Transverse colon (tissue), 3 donors: Measurements from ENCODE around the gene SERINC1.

ENCODE experiments used
- EP300 ChIP-seq: sonication (generic); formaldehyde crosslinking; IDR thresholded peaks from one replicate; pipeline ENCODE4 v1.6.1; 2017; ENCODE audit warnings: antibody characterized with exemption, low read depth
- TF ChIP-seq, protein P1 (sequence below), 5 experiments: fragments of 200-600 bp in 3 of 5; fragments of 450-650 bp in 2 of 5; sonication (generic) in 3 of 5; IDR thresholded peaks; 1 replicate in 2 of 5; 2 replicates in 3 of 5; pipeline ENCODE4 v1.5.1; 2016 to 2017; ENCODE audit warnings: antibody characterized with exemption in 5 of 5, inconsistent platforms in 3 of 5, mild to moderate bottlenecking in 2 of 5, moderate library complexity in 1 of 5

DNA sequence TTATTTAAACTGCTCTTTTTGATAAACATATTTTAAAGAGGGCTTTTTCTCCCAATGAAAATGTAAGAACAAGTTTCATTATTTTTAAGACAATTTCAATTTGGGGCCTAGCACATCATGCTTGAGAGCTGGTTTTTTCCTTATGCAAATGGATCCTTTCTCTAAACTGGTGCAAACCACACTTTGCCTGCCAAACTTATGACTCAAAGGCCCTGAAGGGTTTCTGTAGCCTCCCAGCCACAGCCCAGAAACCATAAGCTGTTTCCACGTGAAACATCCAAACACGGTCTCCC is 72.6 kb downstream of the SERINC1 start:
- TF ChIP-seq, protein P1, sequence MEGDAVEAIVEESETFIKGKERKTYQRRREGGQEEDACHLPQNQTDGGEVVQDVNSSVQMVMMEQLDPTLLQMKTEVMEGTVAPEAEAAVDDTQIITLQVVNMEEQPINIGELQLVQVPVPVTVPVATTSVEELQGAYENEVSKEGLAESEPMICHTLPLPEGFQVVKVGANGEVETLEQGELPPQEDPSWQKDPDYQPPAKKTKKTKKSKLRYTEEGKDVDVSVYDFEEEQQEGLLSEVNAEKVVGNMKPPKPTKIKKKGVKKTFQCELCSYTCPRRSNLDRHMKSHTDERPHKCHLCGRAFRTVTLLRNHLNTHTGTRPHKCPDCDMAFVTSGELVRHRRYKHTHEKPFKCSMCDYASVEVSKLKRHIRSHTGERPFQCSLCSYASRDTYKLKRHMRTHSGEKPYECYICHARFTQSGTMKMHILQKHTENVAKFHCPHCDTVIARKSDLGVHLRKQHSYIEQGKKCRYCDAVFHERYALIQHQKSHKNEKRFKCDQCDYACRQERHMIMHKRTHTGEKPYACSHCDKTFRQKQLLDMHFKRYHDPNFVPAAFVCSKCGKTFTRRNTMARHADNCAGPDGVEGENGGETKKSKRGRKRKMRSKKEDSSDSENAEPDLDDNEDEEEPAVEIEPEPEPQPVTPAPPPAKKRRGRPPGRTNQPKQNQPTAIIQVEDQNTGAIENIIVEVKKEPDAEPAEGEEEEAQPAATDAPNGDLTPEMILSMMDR (IDR thresholded peaks at IDR 0.05): no peak
- TF ChIP-seq EP300: no peak
